ENCODE data around the gene NBPF3. TPM values are rescaled to one million over a fixed set of nuclear protein-coding genes. Genes with fewer than 3 reads are reported as not detected.
A peak's percentile ranks its signal among the peaks of the same experiment; 100 is the strongest.
"Not testable (repeated sequence)": the region's sequence is repeated elsewhere in the genome, so short reads cannot be mapped to it uniquely, and the experiment has no call there.

The NBPF3 gene
- polyA plus RNA-seq (2012; ENCODE audit: missing spikeins) = 0.40 TPM

DNA sequence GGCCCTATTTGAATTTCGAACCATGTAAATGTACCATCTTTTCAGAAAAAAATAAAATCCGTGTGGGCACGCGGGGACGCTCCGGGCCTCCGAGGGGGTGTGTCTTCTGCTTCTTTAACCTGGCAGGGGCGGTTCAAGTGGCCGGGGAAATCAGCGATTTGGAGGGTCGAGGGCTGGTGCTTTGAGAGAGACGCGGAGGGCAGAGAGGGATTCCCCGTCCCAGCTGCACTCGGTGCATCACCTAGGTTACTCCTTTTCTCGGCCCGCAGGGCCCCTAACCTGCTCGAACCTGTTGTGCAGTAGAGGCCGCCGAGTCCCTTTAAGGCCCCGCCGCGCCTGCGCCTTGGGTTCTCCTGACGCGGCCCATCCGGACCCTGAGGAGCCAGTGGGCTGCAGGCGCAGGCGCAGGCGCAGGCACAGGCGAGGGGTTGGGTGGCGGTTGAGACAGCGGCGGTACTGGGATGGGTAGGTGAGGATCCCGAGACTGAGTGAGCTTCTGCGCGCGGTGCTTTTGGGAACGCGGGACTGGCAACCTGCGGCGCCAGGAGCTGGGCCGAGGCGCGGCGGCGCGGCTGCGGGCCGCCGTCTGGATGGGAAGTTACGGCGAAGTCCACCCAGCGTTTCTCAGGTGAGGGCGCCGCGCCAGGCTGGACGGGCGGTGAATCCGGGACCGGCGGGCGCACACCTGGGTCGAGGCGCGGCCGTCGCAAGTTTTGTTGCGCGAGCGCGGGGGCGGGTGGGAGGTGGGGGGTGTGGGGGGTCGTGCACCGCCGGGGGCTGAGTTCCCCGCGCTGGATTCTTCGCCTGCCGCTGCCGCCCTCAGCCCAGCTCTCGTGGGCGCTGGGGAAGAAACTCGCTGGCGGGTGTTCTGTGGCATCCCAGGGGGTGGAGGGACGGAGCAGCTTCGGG lies at the start of gene NBPF3:
Gene NBPF3 (plus strand): TSS at position 417 of the 909 bp plus-strand sequence. CDS start 4,950 bp downstream, outside the sequence.
- FAIRE-seq (no peak), DNase-seq (ENCODE audit: insufficient read length) (peak; percentile 34)
- no peak for TF ChIP-seq TAF1 (IDR thresholded peaks at IDR 0.05; ENCODE audit: borderline replicate concordance, low read depth, low read length)
- TF ChIP-seq POLR2A (IDR thresholded peaks at IDR 0.05; ENCODE audit: low read depth, low read length) = no peak

DNA sequence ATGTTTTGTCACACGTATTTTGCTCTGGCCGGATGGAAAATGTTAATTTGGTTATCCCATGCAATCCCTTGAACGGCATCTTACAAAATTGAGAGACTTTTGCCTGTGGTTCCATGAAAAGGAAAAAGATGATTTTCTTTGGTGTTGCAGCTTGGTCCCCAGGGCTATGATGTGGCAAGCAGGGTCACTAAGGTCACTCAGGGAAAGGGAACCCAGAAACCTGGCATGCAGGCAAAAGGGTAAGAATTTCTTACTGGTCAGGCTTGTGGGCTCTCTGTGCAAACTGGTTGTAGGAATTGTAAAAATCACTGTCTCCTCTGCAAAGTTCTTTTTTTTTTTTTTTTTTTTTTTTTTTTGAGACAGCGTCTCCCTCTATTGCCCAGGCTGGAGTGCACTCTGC lies 48.4 kb upstream of the NBPF3 start:
- no peak for TF ChIP-seq POLR2A (IDR thresholded peaks at IDR 0.05; ENCODE audit: low read depth, low read length)
- TF ChIP-seq POLR2AphosphoS5 (IDR thresholded peaks at IDR 0.05; ENCODE audit: low read depth, low read length) = no peak
- TF ChIP-seq TAF1 (IDR thresholded peaks at IDR 0.05; ENCODE audit: borderline replicate concordance, low read depth, low read length) = no peak
- no peak for DNase-seq (ENCODE audit: insufficient read length)
- no peak for FAIRE-seq

GRCh38 chr1:21392587-21393263 lies 47.2 kb upstream of the NBPF3 start:
- FAIRE-seq = no peak
- TF ChIP-seq POLR2AphosphoS5 (IDR thresholded peaks at IDR 0.05; ENCODE audit: low read depth, low read length) = no peak
- TF ChIP-seq POLR2A (IDR thresholded peaks at IDR 0.05; ENCODE audit: low read depth, low read length) = no peak
- no peak for TF ChIP-seq TAF1 (IDR thresholded peaks at IDR 0.05; ENCODE audit: borderline replicate concordance, low read depth, low read length)
- DNase-seq (ENCODE audit: insufficient read length) = no peak

- DNase-seq (ENCODE audit: insufficient read length) (no peak), FAIRE-seq (no peak)
- TF ChIP-seq POLR2A (IDR thresholded peaks at IDR 0.05; ENCODE audit: low read depth, low read length) (no peak), POLR2AphosphoS5 (IDR thresholded peaks at IDR 0.05; ENCODE audit: low read depth, low read length) (no peak), TAF1 (IDR thresholded peaks at IDR 0.05; ENCODE audit: borderline replicate concordance, low read depth, low read length) (no peak)
Measured at GRCh38 chr1:21396516-21396915, 43.4 kb upstream of the NBPF3 start.

- DNase-seq (ENCODE audit: insufficient read length) (no peak), FAIRE-seq (peak; percentile 64)
Measured at GRCh38 chr1:21397813-21398188, 42.1 kb upstream of the NBPF3 start.

GRCh38 chr1:21401726-21402346 lies 38.1 kb upstream of the NBPF3 start:
- FAIRE-seq; DNase-seq (ENCODE audit: insufficient read length): not testable (repeated sequence)

More at GRCh38 chr1:21397813-21398188, 42.1 kb upstream of the NBPF3 start:
- TF ChIP-seq POLR2A (IDR thresholded peaks at IDR 0.05; ENCODE audit: low read depth, low read length) = no peak
- no peak for TF ChIP-seq TAF1 (IDR thresholded peaks at IDR 0.05; ENCODE audit: borderline replicate concordance, low read depth, low read length)
- no peak for TF ChIP-seq POLR2AphosphoS5 (IDR thresholded peaks at IDR 0.05; ENCODE audit: low read depth, low read length)

DNA sequence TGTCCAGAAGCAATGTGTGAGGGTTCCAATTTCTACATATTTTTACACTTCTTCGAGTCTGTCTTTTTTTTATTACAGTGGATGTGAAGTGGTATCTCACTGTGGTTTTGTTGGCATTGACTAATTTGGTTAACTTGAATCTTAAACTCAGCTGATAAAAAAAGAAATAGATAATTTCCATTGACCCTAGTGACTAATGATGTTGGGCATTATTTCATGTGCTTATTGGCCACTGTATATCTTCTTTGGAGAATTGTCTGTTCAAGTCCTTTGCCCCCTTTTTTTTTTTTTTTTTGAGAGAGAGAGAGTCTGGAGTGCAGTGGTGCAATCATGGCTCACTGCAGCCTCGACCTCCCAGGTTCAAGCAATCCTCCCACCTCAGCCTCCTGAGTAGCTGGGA lies 33.3 kb upstream of the NBPF3 start:
- FAIRE-seq (no peak), DNase-seq (ENCODE audit: insufficient read length) (no peak)
- TF ChIP-seq POLR2A (IDR thresholded peaks at IDR 0.05; ENCODE audit: low read depth, low read length) (no peak), POLR2AphosphoS5 (IDR thresholded peaks at IDR 0.05; ENCODE audit: low read depth, low read length) (no peak), TAF1 (IDR thresholded peaks at IDR 0.05; ENCODE audit: borderline replicate concordance, low read depth, low read length) (no peak)

DNA sequence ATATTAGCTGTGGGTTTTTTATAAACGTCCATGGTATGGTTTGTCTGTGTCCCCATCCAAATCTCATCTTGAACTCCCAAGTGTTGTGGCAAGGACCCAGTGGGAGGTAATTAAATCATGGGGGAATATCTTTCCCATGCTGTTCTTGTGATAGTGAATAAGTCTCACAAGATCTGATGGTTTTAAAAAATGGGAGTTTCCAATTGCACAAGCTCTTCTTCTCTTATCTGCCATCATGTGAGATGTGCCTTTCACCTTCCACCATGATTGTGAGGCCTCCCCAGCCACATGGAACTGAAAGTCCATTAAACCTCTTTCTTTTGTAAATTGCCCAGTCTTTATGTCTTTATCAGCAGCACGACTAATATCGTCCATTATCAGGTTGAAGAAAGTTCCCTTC lies 30.0 kb upstream of the NBPF3 start:
- FAIRE-seq = not testable (repeated sequence)

GRCh38 chr1:21414015-21414414 lies 25.9 kb upstream of the NBPF3 start:
- no peak for TF ChIP-seq TAF1 (IDR thresholded peaks at IDR 0.05; ENCODE audit: borderline replicate concordance, low read depth, low read length)
- no peak for TF ChIP-seq POLR2AphosphoS5 (IDR thresholded peaks at IDR 0.05; ENCODE audit: low read depth, low read length)
- no peak for FAIRE-seq
- no peak for DNase-seq (ENCODE audit: insufficient read length)

More for the DNA sequence above, 30.0 kb upstream of the NBPF3 start:
- DNase-seq (ENCODE audit: insufficient read length) = not testable (repeated sequence)

GRCh38 chr1:21420378-21420777 lies 19.6 kb upstream of the NBPF3 start:
- not testable (repeated sequence) for FAIRE-seq; DNase-seq (ENCODE audit: insufficient read length)

- FAIRE-seq; DNase-seq (ENCODE audit: insufficient read length): not testable (repeated sequence)
Measured at GRCh38 chr1:21421307-21421706, 18.6 kb upstream of the NBPF3 start.

DNA sequence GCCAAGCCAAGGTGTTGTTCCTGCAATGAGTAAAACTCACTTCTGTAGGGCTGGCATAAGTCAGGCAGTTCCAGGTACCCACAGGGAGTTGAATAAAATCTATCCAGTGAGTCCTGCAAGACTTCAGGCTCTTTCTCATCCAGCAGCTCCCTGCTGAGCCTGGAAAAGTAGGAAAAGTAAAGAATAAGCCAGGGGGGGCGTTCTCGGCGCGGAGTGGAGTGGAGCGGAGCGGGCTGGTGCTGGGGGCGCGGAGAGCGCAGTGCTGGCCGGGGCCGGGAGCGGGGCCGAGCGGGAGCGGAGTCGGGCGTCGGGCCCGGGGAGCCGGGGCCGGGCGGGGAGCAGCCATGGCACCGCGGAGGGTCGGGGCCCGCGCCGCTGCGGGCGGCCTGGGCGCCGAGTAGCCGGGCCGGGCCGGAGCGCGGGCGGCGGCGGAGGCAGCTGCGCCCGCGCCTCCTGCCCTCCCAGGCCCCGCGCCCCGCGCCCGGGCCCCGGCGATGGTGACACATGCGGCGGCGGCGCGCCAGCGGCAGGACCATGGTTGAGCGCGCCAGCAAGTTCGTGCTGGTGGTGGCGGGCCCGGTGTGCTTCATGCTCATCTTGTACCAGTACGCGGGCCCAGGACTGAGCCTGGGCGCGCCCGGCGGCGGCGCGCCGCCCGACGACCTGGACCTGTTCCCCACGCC lies 12.0 kb upstream of the NBPF3 start:
- not testable (repeated sequence) for FAIRE-seq; DNase-seq (ENCODE audit: insufficient read length)

- not testable (repeated sequence) for FAIRE-seq; DNase-seq (ENCODE audit: insufficient read length)
Measured at GRCh38 chr1:21428481-21429073, 11.4 kb upstream of the NBPF3 start.

GRCh38 chr1:21429210-21429609 lies 10.7 kb upstream of the NBPF3 start:
- FAIRE-seq; DNase-seq (ENCODE audit: insufficient read length): not testable (repeated sequence)

GRCh38 chr1:21430875-21431274 lies 9.1 kb upstream of the NBPF3 start:
- not testable (repeated sequence) for FAIRE-seq; DNase-seq (ENCODE audit: insufficient read length)
